ENCODE data around the gene UPP2.

DNA sequence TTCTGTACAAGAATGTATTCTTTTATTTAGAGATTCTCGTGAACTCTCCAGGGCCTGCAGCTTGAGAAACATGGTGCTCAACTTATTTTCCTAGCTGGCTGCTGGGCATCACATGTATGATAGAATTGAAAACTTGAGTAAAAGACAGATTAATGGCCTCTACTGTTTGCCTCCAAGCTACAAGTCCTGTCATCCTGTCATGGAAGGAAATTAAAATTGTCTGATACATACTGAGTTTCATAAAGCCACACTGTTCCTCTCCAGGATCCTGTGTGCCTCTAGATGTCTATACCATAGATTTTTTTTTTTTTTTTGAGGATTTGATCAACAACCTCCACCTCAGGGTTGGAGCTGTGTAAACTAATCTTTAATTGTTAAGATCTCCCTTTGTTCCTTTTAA, 38.5 kb downstream of the UPP2 start:
- TF ChIP-seq, protein P1, sequence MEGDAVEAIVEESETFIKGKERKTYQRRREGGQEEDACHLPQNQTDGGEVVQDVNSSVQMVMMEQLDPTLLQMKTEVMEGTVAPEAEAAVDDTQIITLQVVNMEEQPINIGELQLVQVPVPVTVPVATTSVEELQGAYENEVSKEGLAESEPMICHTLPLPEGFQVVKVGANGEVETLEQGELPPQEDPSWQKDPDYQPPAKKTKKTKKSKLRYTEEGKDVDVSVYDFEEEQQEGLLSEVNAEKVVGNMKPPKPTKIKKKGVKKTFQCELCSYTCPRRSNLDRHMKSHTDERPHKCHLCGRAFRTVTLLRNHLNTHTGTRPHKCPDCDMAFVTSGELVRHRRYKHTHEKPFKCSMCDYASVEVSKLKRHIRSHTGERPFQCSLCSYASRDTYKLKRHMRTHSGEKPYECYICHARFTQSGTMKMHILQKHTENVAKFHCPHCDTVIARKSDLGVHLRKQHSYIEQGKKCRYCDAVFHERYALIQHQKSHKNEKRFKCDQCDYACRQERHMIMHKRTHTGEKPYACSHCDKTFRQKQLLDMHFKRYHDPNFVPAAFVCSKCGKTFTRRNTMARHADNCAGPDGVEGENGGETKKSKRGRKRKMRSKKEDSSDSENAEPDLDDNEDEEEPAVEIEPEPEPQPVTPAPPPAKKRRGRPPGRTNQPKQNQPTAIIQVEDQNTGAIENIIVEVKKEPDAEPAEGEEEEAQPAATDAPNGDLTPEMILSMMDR (IDR thresholded peaks at IDR 0.05; ENCODE audit: poor library complexity), result no peak
- TF ChIP-seq EZH2 (IDR thresholded peaks at IDR 0.05; ENCODE audit: borderline replicate concordance), result no peak

All from hepatocyte (in vitro differentiated cells).